Ishikawa (cell line): Measurements from ENCODE around the gene RAD51.

Experiments
- CEBPB ChIP-seq: IDR thresholded peaks from 2 replicates; pipeline ENCODE4 v1.6.1; 2012
- CREB1 ChIP-seq: IDR thresholded peaks from 2 replicates; pipeline ENCODE4 v1.6.1; 2012; ENCODE audit warnings: low read depth
- EGR1 ChIP-seq: IDR thresholded peaks from 2 replicates; pipeline ENCODE4 v1.6.1; 2012
- EP300 ChIP-seq: IDR thresholded peaks from 2 replicates; pipeline ENCODE4 v1.6.1; 2012; ENCODE audit warnings: borderline replicate concordance
- FOXM1 ChIP-seq: IDR thresholded peaks from 2 replicates; pipeline ENCODE4 v1.6.1; 2012; ENCODE audit warnings: low read depth, borderline replicate concordance
- NFIC ChIP-seq: IDR thresholded peaks from 2 replicates; pipeline ENCODE4 v1.6.1; 2012
- RAD21 ChIP-seq: IDR thresholded peaks from 2 replicates; pipeline ENCODE4 v1.6.1; 2012; ENCODE audit warnings: low read depth
- TAF1 ChIP-seq: IDR thresholded peaks from 2 replicates; pipeline ENCODE4 v1.6.1; 2012; ENCODE audit warnings: low read depth, mild to moderate bottlenecking
- TCF12 ChIP-seq: IDR thresholded peaks from 2 replicates; pipeline ENCODE4 v1.6.1; 2012; ENCODE audit warnings: low read depth
- TEAD4 ChIP-seq: IDR thresholded peaks from 2 replicates; pipeline ENCODE4 v1.6.1; 2012
- YY1 ChIP-seq: IDR thresholded peaks from 2 replicates; pipeline ENCODE4 v1.6.1; 2012; ENCODE audit warnings: low read depth
- ZBTB7A ChIP-seq: IDR thresholded peaks from 2 replicates; pipeline ENCODE4 v1.6.1; 2012; ENCODE audit warnings: low read depth
- TF ChIP-seq, protein P1 (sequence below): IDR thresholded peaks from 2 replicates; pipeline ENCODE4 v1.6.1; 2012
- TF ChIP-seq, protein P2 (sequence below): IDR thresholded peaks from 2 replicates; pipeline ENCODE4 v1.6.1; 2012
- TF ChIP-seq, protein P3 (sequence below): IDR thresholded peaks from 2 replicates; pipeline ENCODE4 v1.6.1; 2012; ENCODE audit warnings: low read depth, mild to moderate bottlenecking

Gene RAD51

DNA sequence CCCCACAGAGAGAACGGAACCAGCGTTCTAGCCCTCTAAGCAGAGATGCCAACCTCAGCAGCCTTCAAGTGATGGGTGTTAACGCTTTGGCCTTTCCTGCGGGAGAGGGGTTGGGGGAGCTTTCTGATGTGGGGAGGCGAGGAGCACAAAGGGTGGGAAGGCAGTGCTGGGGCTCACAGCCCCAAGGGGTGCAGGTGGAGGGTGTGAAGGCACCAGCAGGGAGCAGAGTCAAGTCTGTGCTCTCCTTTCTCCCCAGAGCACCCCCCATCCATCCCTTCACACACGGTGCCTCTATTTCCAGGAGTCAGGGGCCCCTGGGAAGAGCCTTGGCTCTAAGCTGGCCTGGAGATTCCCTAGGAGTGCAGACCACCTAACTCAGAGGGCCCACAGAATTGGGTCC, 78.9 kb downstream of the RAD51 start:
- TF ChIP-seq CREB1 (no peak), TCF12 (no peak), RAD21 (no peak), FOXM1 (no peak)

DNA sequence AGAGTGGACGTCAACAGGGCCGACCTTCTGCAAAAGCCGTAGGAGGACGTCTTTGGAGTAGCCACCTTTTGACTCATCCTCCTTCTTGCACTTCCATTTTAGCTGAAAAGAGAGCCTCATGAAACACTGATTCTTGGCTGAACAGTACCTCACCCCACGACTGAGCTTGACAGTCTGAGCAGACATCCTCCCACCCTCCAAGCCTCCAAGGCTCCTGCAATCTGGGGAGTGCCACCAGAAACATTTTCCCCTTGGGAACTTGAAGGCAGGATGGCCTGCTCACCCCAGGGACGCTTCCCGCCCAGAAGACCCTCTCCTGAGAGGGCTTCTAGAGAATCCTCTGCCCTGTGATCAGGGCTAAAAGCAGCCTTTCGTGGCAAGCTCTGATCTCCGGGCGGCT, 80.0 kb downstream of the RAD51 start:
- TF ChIP-seq, protein P1, sequence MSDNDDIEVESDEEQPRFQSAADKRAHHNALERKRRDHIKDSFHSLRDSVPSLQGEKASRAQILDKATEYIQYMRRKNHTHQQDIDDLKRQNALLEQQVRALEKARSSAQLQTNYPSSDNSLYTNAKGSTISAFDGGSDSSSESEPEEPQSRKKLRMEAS, result no peak
- TF ChIP-seq NFIC (no peak), TEAD4 (no peak), TCF12 (no peak), CEBPB (no peak), EP300 (no peak), CREB1 (no peak), EGR1 (no peak), YY1 (no peak), TAF1 (no peak), RAD21 (no peak), FOXM1 (no peak), ZBTB7A (no peak)
- TF ChIP-seq, protein P2, sequence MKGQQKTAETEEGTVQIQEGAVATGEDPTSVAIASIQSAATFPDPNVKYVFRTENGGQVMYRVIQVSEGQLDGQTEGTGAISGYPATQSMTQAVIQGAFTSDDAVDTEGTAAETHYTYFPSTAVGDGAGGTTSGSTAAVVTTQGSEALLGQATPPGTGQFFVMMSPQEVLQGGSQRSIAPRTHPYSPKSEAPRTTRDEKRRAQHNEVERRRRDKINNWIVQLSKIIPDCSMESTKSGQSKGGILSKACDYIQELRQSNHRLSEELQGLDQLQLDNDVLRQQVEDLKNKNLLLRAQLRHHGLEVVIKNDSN, result no peak
- TF ChIP-seq, protein P3, sequence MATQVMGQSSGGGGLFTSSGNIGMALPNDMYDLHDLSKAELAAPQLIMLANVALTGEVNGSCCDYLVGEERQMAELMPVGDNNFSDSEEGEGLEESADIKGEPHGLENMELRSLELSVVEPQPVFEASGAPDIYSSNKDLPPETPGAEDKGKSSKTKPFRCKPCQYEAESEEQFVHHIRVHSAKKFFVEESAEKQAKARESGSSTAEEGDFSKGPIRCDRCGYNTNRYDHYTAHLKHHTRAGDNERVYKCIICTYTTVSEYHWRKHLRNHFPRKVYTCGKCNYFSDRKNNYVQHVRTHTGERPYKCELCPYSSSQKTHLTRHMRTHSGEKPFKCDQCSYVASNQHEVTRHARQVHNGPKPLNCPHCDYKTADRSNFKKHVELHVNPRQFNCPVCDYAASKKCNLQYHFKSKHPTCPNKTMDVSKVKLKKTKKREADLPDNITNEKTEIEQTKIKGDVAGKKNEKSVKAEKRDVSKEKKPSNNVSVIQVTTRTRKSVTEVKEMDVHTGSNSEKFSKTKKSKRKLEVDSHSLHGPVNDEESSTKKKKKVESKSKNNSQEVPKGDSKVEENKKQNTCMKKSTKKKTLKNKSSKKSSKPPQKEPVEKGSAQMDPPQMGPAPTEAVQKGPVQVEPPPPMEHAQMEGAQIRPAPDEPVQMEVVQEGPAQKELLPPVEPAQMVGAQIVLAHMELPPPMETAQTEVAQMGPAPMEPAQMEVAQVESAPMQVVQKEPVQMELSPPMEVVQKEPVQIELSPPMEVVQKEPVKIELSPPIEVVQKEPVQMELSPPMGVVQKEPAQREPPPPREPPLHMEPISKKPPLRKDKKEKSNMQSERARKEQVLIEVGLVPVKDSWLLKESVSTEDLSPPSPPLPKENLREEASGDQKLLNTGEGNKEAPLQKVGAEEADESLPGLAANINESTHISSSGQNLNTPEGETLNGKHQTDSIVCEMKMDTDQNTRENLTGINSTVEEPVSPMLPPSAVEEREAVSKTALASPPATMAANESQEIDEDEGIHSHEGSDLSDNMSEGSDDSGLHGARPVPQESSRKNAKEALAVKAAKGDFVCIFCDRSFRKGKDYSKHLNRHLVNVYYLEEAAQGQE, result no peak

DNA sequence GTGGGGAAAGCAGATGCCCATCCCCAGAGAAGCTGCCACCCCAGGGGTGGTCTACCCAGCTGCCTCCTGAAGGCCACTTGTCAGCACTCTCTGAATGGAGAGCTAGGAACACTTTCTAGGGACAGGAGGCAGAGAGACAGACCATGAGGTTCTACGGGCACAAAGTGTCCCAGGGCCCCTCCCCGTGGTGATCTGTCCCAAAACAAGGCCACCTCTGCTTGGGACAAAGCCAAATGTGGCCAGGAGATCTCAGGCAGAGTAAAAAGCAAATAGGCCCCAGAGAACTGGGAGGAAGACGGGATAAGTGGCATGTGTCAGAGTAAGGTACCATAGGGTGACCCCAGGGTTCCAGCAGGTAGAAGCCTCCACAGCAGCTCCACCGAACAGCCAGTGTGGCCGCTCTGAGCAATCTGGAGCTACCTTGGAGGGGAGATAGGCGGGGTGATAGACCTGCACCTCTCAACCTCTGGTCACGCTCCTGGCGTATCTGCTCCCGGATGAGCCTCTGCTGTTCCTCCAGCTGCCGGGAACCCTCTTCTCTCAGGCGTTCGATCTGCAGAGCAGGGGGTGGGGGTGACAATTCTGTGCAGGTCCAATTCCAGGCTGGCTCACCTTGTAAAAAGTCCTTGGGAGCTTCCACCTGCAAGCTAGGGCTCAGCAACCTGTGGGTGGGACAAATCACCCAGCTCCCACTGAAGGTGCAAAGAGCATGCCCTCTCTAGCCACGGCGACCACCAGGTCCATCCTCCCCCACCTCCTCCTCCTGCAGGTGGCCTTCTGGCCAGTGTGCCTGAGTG, 81.0 kb downstream of the RAD51 start:
- TF ChIP-seq, protein P1, result no peak
- TF ChIP-seq FOXM1 (no peak), TCF12 (no peak), TEAD4 (no peak), YY1 (no peak), CEBPB (no peak), NFIC (no peak), CREB1 (no peak), EGR1 (no peak), ZBTB7A (no peak), TAF1 (no peak), RAD21 (no peak), EP300 (no peak)
- TF ChIP-seq, protein P3, result no peak
- TF ChIP-seq, protein P2, result no peak

DNA sequence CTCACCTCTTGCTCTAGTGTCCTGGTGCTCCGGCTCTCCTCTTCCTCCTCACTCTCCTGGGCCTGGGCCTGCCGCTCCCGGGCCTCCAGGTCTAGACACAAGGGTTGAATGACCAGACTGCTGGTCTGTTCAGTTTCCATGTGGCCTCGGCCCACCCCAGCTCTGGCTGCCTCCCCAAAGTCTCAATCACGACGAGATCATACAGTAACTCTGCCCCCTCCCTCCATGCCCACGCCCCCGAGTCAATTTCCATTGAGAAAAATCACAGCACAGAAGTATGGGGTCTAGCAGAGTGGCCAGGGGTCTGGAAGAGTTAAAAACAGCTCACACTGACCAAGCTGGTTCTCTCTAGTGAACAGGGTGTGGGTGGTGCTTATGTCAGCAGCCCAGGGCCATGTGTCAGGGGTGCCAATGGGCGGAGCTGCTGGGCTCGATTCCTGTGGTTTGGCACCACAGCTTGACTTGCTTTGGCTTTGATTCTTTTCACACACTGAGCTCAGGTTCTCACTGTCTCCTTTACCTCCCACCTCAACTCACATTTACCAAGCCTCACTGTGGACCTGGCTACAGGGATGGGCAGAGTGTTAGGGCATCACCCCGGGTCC, 81.7 kb downstream of the RAD51 start:
- TF ChIP-seq EP300 (peak; percentile 90), EGR1 (peak; percentile 54; the same call in 1 of the 2 replicates), TEAD4 (peak; percentile 75), CEBPB (no peak), FOXM1 (peak; percentile 65; the same call in 1 of the 2 replicates), NFIC (peak; percentile 97), YY1 (no peak), TCF12 (peak; percentile 93), TAF1 (no peak; the same call in 1 of the 2 replicates), ZBTB7A (peak; percentile 72), RAD21 (peak; percentile 26; the same call in 1 of the 2 replicates), CREB1 (no peak)
- TF ChIP-seq, protein P2, result peak; percentile 60
- TF ChIP-seq, protein P1, result peak; percentile 92
- TF ChIP-seq, protein P3, result no peak
